A549 (cell line): ENCODE results near the gene WDR48. TPM values are rescaled to one million over a fixed set of nuclear protein-coding genes. Genes with fewer than 3 reads are reported as not detected.

Experiments used
- ATAC-seq, 2 experiments: fragments of 200-7000 bp in 1 of 2; fragments of >200 bp in 1 of 2; cut with Nextera tagmentation in 1 of 2; cut with Tn5 transposase in 1 of 2; 3 replicates each; pipeline versions ENCODE4 v1.8.0 to v1.9.1; 2018 to 2020; ENCODE audit warnings: mild to moderate bottlenecking in 1 of 2, moderate library complexity in 1 of 2
- CTCF ChIA-PET: fragments of 300-600 bp; sonication (Branson Sonifier 250); formaldehyde crosslinking; extraction: SDS; loops from one replicate; lab custom pipeline; 2021; ENCODE audit warnings: antibody characterized with exemption, inconsistent platforms; lab: Yijun Ruan, JAX
- POLR2A ChIA-PET: fragments of 350-600 bp; formaldehyde crosslinking; extraction: SDS; loops from one replicate; lab custom pipeline; 2021; ENCODE audit warnings: antibody characterized with exemption, inconsistent platforms; lab: Yijun Ruan, JAX
- DNase-seq, 2 experiments: peaks; one replicate each; pipeline versions ENCODE4 v3.0.0 to v3.0.0-alpha.2; 2011 to 2016; ENCODE audit warnings: low read depth in 1 of 2, low spot score in 1 of 2
- FAIRE-seq: peaks from 2 replicates; lab custom pipeline; 2011; peaks lifted over from hg19 to GRCh38; lab: Jason Lieb, UNC
- H3K27ac ChIP-seq, 2 experiments: fragments of >200 bp; sonication (Bioruptor Twin); formaldehyde crosslinking; 3 replicates each; pipeline ENCODE4 v1.5.1; 2016 to 2017
- H3K4me1 ChIP-seq: fragments of >200 bp; sonication (Bioruptor Twin); formaldehyde crosslinking; 3 replicates; pipeline ENCODE4 v1.6.1; 2016
- H3K4me2 ChIP-seq: fragments of >200 bp; sonication (Bioruptor Twin); formaldehyde crosslinking; 3 replicates; pipeline ENCODE4 v1.6.1; 2016
- H3K4me3 ChIP-seq: fragments of >200 bp; sonication (Bioruptor Twin); formaldehyde crosslinking; 3 replicates; pipeline ENCODE4 v1.5.1; 2016
- H3K9me3 ChIP-seq: fragments of >200 bp; sonication (Bioruptor Twin); formaldehyde crosslinking; 3 replicates; pipeline ENCODE4 v1.6.1; 2016
- CHD4 ChIP-seq: fragments of 200-600 bp; sonication (generic); IDR thresholded peaks from 2 replicates; pipeline ENCODE4 v1.6.1; 2016; ENCODE audit warnings: antibody characterized with exemption, mild to moderate bottlenecking, borderline replicate concordance
- FOSB ChIP-seq: fragments of 250-450 bp; sonication (Bioruptor Pico); IDR thresholded peaks from 2 replicates; pipeline ENCODE4 v1.5.0; 2020; ENCODE audit warnings: mild to moderate bottlenecking, moderate library complexity
- JUN ChIP-seq, 2 experiments: fragments of >200 bp; sonication (Bioruptor Twin); formaldehyde crosslinking; IDR thresholded peaks; 2 replicates in 1 of 2; 3 replicates in 1 of 2; pipeline ENCODE4 v1.6.1; 2016 to 2017
- MAFK ChIP-seq: fragments of 450-650 bp; IDR thresholded peaks from 2 replicates; pipeline ENCODE4 v1.6.1; 2014; ENCODE audit not compliant: partially characterized antibody
- MAZ ChIP-seq: fragments of 150-350 bp; IDR thresholded peaks from 2 replicates; pipeline ENCODE4 v1.6.1; 2014; ENCODE audit warnings: antibody characterized with exemption, low read depth, low read length, borderline replicate concordance
- MYC ChIP-seq: IDR thresholded peaks from 2 replicates; pipeline ENCODE4 v1.6.1; 2012; ENCODE audit warnings: mild to moderate bottlenecking, inconsistent platforms, low read length, improper control_type of control experiment, borderline replicate concordance
- NPAS2 ChIP-seq: fragments of 250-450 bp; sonication (Bioruptor Pico); IDR thresholded peaks from 2 replicates; pipeline ENCODE4 v1.8.0; 2022; ENCODE audit warnings: mild to moderate bottlenecking, moderate library complexity, borderline replicate concordance
- RAD21 ChIP-seq, 2 experiments: fragments of >200 bp in 1 of 2; sonication (Bioruptor Twin) in 1 of 2; formaldehyde crosslinking in 1 of 2; IDR thresholded peaks in 1 of 2; conservative IDR thresholded peaks in 1 of 2; 2 replicates in 1 of 2; 3 replicates in 1 of 2; pipeline ENCODE4 v1.6.1; 2012 to 2018; ENCODE audit warnings: inconsistent platforms in 1 of 2
- RCOR1 ChIP-seq: fragments of 150-350 bp; IDR thresholded peaks from 2 replicates; pipeline ENCODE4 v1.6.1; 2014; ENCODE audit warnings: antibody characterized with exemption, low read length, low read depth
- RFX5 ChIP-seq: fragments of 450-650 bp; IDR thresholded peaks from 2 replicates; pipeline ENCODE4 v1.7.1; 2014; ENCODE audit warnings: antibody characterized with exemption, mild to moderate bottlenecking, moderate library complexity
- SREBF2 ChIP-seq: fragments of 450-650 bp; IDR thresholded peaks from 2 replicates; pipeline ENCODE4 v1.6.1; 2014; ENCODE audit warnings: mild to moderate bottlenecking, moderate library complexity
- TP53 ChIP-seq: fragments of 250-450 bp; sonication (Bioruptor Pico); IDR thresholded peaks from 2 replicates; pipeline ENCODE4 v1.5.0; 2021; ENCODE audit warnings: mild to moderate bottlenecking, moderate library complexity
- ZNF302 ChIP-seq: fragments of 250-450 bp; sonication (Bioruptor Pico); IDR thresholded peaks from 2 replicates; pipeline ENCODE4 v1.9.0; 2021; ENCODE audit warnings: inconsistent platforms, mild to moderate bottlenecking, moderate library complexity
- WGBS: methylation state at CpG from one replicate; pipeline ENCODE4 v1.1.6; 2017; ENCODE audit errors: missing lambda C conversion rate; 5-methylcytosine and 5-hydroxymethylcytosine counted together
- polyA plus RNA-seq, 4 experiments: library from polyadenylated mRNA; depleted of rRNA in 3 of 4; stranded (reverse); fragments of >200 nt; fragmentation: RNase III in 1 of 4; extraction: RNeasy Plus Mini Kit Qiagen cat#74134 plus additional on column Dnase treatment in 1 of 4; gene quantifications; 2 replicates in 3 of 4; 3 replicates in 1 of 4; pipeline ENCODE4 v1.2.3, GENCODE V29; 2011 to 2017
- TF ChIP-seq, protein P1 (sequence below): fragments of >200 bp; sonication (Bioruptor Twin); formaldehyde crosslinking; IDR thresholded peaks from 2 replicates; pipeline ENCODE4 v1.6.1; 2016
- TF ChIP-seq, protein P2 (sequence below): fragments of >200 bp; sonication (Bioruptor Twin); formaldehyde crosslinking; IDR thresholded peaks from 3 replicates; pipeline ENCODE4 v1.5.1; 2016
- TF ChIP-seq, protein P3 (sequence below): fragments of 250-450 bp; sonication (Bioruptor Pico); IDR thresholded peaks from 2 replicates; pipeline ENCODE4 v1.5.0; 2021; ENCODE audit warnings: mild to moderate bottlenecking, moderate library complexity, borderline replicate concordance

The WDR48 gene
- polyA plus RNA-seq, 2 of the 4 experiments (the other 2 are of a cell fraction): 18.8 to 41.0 TPM

DNA sequence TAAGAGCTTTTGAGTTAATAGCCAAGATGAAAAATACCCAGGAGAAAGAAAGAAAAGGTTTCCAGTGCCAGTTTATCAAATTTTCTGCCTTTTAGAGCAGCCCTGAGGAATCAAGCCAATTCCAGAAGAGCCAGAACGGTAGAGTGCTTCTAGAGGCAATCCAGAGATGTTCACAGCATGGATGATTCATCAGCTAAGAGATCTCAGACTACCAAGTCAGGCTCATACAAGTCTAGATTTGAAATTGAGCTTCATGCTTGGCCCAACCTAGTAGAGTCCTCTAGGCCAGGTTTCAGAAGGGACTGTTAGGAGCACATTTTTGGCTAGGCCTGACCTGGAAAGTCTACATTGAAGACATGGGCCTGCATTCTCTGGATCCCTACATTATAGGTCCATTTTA, 15.5 kb downstream of the WDR48 start:
- CTCF ChIA-PET: interaction anchor here (1.1 to 1.6 kb wide), 2 partner anchors 15 to 224 kb away, joined by 4 read pairs; no protein-coding TSS in a partner anchor
- no peaks in the 10 kb centered on the region for H3K9me3 ChIP-seq
- DNase-seq: no peak
- H3K4me3 ChIP-seq: no peak overlapping the region
- WGBS: 40% methylated on average over 1 of the region's 1 CpG
- no peak for TF ChIP-seq CHD4
- TF ChIP-seq, all 56 proteins: peak for 0
- POLR2A ChIA-PET: no interaction called here
- FAIRE-seq (no peak), ATAC-seq (no peak)
- Histone ChIP-seq H3K4me2 (no peak overlapping the region), H3K27ac (no peak overlapping the region), H3K4me1 (no peaks in the 10 kb centered on the region)

DNA sequence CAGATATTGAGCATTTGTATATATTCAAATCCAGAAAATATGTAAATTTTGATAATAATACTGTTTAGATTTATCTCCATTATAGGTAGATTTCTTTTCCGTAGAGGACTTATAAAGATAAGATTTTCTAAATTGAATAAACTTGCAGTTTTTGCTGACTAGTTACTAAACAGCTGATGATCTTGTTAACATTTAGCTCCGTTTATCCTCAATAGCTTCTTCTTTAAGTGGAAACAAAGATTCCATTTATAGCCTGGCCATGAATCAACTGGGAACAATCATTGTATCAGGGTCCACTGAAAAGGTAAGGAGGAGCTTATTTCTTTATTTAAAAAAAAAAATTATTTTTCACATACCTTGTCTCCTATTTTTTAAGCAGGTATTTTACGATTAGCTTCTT, 16.7 kb downstream of the WDR48 start:
- ChIA-PET CTCF (interaction anchor here (0.6 to 1.3 kb wide), 3 partner anchors 12 to 223 kb away, joined by 3 to 7 read pairs (median 4); no protein-coding TSS in a partner anchor), POLR2A (no interaction called here)
- H3K27ac ChIP-seq: no peak overlapping the region
- no peak for TF ChIP-seq TP53
- peak; percentile 33 for TF ChIP-seq MAFK
- no peak overlapping the region for H3K4me2 ChIP-seq
- DNase-seq (no peak), ATAC-seq (no peak), FAIRE-seq (no peak)
- H3K4me3 ChIP-seq: no peak overlapping the region
- no peaks in the 10 kb centered on the region for H3K9me3 ChIP-seq
- whole genome bisulfite sequencing: 86% methylated on average over 3 of the region's 3 CpGs
- no peaks in the 10 kb centered on the region for H3K4me1 ChIP-seq

DNA sequence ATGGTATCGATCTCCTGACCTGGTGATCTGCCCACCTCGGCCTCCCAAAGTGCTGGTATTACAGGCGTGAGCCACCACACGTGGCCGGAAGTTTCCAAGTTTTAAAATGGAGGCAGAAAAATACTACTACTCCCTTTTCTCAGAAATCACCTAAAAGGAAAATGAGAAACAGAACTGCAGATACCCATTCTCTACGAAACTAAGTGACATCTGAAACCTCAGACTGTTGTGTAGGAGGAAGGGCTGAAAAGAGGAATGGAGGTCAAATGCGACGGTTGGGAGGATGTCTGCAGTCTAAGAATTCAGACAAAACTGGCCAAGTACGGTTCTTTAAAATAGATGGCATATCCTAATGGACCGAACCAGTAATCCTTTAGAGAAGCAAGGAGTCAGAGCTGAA, 24.1 kb downstream of the WDR48 start:
- no peak for ATAC-seq
- no peak for TF ChIP-seq MYC
- no peak for TF ChIP-seq RCOR1
- TF ChIP-seq RFX5: no peak
- no peak for TF ChIP-seq ZNF302 (CRISPR knock-in tag)
- TF ChIP-seq, protein P1, sequence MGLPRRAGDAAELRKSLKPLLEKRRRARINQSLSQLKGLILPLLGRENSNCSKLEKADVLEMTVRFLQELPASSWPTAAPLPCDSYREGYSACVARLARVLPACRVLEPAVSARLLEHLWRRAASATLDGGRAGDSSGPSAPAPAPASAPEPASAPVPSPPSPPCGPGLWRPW: no peak
- no peak for TF ChIP-seq MAZ
- TF ChIP-seq JUN (IDR thresholded peaks at IDR 0.05): no peak
- TF ChIP-seq, all 56 proteins: peak for 0
- FAIRE-seq (no peak), DNase-seq (no peak)
- POLR2A ChIA-PET: no interaction called here
- H3K9me3 ChIP-seq: no peaks in the 10 kb centered on the region
- no peaks in the 10 kb centered on the region for H3K4me1 ChIP-seq
- H3K4me2 ChIP-seq: no peak overlapping the region
- H3K27ac ChIP-seq: no peak overlapping the region
- WGBS: 94% methylated on average over 10 of the region's 10 CpGs
- CTCF ChIA-PET: interaction anchor here (0.8 to 2.0 kb wide), 2 partner anchors 21 to 50 kb away, joined by 3 to 6 read pairs; no protein-coding TSS in a partner anchor
- no peak overlapping the region for H3K4me3 ChIP-seq

DNA sequence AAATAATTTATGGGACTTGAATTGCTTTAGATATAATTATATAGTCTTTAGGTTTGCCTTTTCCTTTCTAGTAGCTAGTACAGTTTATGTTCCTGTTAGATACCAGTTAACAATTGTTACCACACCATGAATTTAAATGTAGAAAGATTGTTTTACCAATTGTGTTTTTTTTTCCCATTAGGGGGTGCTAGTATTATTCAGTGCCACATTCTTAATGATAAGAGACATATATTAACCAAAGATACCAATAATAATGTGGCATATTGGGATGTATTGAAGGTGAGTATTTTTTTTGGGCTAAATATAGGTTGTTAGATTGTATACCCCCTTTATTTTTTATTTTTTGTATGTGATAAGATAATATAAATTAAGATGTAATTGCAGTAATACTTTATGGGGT, 27.7 kb downstream of the WDR48 start:
- CTCF ChIA-PET: interaction anchor here (1.0 to 2.9 kb wide), 5 partner anchors 11 to 213 kb away, joined by 3 to 22 read pairs (median 7); no protein-coding TSS in a partner anchor

More for the DNA sequence above, 27.7 kb downstream of the WDR48 start:
- Histone ChIP-seq H3K4me3 (no peak overlapping the region), H3K27ac (no peak overlapping the region), H3K4me2 (no peak overlapping the region), H3K9me3 (no peaks in the 10 kb centered on the region), H3K4me1 (no peaks in the 10 kb centered on the region)
- TF ChIP-seq, protein P2, sequence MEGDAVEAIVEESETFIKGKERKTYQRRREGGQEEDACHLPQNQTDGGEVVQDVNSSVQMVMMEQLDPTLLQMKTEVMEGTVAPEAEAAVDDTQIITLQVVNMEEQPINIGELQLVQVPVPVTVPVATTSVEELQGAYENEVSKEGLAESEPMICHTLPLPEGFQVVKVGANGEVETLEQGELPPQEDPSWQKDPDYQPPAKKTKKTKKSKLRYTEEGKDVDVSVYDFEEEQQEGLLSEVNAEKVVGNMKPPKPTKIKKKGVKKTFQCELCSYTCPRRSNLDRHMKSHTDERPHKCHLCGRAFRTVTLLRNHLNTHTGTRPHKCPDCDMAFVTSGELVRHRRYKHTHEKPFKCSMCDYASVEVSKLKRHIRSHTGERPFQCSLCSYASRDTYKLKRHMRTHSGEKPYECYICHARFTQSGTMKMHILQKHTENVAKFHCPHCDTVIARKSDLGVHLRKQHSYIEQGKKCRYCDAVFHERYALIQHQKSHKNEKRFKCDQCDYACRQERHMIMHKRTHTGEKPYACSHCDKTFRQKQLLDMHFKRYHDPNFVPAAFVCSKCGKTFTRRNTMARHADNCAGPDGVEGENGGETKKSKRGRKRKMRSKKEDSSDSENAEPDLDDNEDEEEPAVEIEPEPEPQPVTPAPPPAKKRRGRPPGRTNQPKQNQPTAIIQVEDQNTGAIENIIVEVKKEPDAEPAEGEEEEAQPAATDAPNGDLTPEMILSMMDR: peak; percentile 12; the same call in 1 of the 3 replicates
- TF ChIP-seq SREBF2 (no peak), RAD21 (conservative IDR thresholded peaks at IDR 0.05 in 1 of 2, IDR thresholded peaks at IDR 0.05 in 1 of 2) (peak in 1 of 2 experiments; percentile 20; a peak in 1 of 5 replicates), NPAS2 (CRISPR knock-in tag) (no peak), FOSB (CRISPR knock-in tag) (no peak)
- TF ChIP-seq, protein P3, sequence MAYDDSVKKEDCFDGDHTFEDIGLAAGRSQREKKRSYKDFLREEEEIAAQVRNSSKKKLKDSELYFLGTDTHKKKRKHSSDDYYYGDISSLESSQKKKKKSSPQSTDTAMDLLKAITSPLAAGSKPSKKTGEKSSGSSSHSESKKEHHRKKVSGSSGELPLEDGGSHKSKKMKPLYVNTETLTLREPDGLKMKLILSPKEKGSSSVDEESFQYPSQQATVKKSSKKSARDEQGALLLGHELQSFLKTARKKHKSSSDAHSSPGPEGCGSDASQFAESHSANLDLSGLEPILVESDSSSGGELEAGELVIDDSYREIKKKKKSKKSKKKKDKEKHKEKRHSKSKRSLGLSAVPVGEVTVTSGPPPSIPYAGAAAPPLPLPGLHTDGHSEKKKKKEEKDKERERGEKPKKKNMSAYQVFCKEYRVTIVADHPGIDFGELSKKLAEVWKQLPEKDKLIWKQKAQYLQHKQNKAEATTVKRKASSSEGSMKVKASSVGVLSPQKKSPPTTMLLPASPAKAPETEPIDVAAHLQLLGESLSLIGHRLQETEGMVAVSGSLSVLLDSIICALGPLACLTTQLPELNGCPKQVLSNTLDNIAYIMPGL (CRISPR knock-in tag): no peak
- ATAC-seq: no peak
- no peak for DNase-seq
- POLR2A ChIA-PET: no interaction called here
- FAIRE-seq: no peak
